Liver (tissue), 9 donors: Measurements from ENCODE around the gene LAD1. TPM values are rescaled to one million over a fixed set of nuclear protein-coding genes. Genes with fewer than 3 reads are reported as not detected.

Experiments
- DNase-seq: peaks from one replicate; pipeline ENCODE4 v3.0.0-alpha.2; 2017; ENCODE audit warnings: low spot score
- H3K27ac ChIP-seq, 2 donors: one replicate each; pipeline ENCODE4 v1.7.0; 2013; ENCODE audit warnings: inconsistent platforms in 2 of 2, low read length in 2 of 2, control low read depth in 1 of 2, low read depth in 1 of 2, mild to moderate bottlenecking in 1 of 2
- H3K27me3 ChIP-seq, 4 donors: one replicate each; pipeline versions ENCODE4 v1.6.1 to v1.7.0; 2013; ENCODE audit warnings: low read length in 3 of 4, inconsistent platforms in 1 of 4, mild to moderate bottlenecking in 1 of 4, moderate library complexity in 1 of 4; ENCODE audit not compliant: control insufficient read depth in 4 of 4, insufficient read depth in 4 of 4
- H3K36me3 ChIP-seq, 4 donors: one replicate each; pipeline versions ENCODE4 v1.6.1 to v1.7.0; 2013; ENCODE audit warnings: low read length in 3 of 4, mild to moderate bottlenecking in 3 of 4, low read depth in 1 of 4, moderate library complexity in 1 of 4; ENCODE audit not compliant: control insufficient read depth in 4 of 4, insufficient read depth in 3 of 4
- H3K4me1 ChIP-seq, 4 donors: one replicate each; pipeline versions ENCODE4 v1.6.1 to v1.7.0; 2013; ENCODE audit warnings: low read length in 3 of 4, mild to moderate bottlenecking in 3 of 4, moderate library complexity in 1 of 4; ENCODE audit not compliant: control insufficient read depth in 4 of 4, insufficient read depth in 4 of 4
- H3K4me3 ChIP-seq, 3 donors: one replicate each; pipeline versions ENCODE4 v1.6.1 to v1.7.0; 2013; ENCODE audit warnings: low read length in 3 of 3, control low read depth in 1 of 3, low read depth in 1 of 3, mild to moderate bottlenecking in 1 of 3
- H3K9ac ChIP-seq, 2 donors: one replicate each; pipeline ENCODE4 v1.7.0; 2013; ENCODE audit warnings: low read length in 2 of 2, mild to moderate bottlenecking in 2 of 2, moderate library complexity in 2 of 2, control low read depth in 1 of 2, low read depth in 1 of 2
- H3K9me3 ChIP-seq, 4 donors: one replicate each; pipeline versions ENCODE4 v1.6.1 to v1.7.0; 2013; ENCODE audit warnings: low read length in 3 of 4; ENCODE audit not compliant: control insufficient read depth in 4 of 4
- ATF3 ChIP-seq: IDR thresholded peaks from 2 replicates; pipeline ENCODE4 v1.6.1; 2016; ENCODE audit warnings: antibody characterized with exemption
- CTCF ChIP-seq: fragments of 150-350 bp; IDR thresholded peaks from 2 replicates; pipeline ENCODE4 v1.5.1; 2017; ENCODE audit warnings: improper control_type of control experiment, low read depth, low read length; ENCODE audit not compliant: missing input control
- EGR1 ChIP-seq, 2 donors: IDR thresholded peaks; 2 replicates each; pipeline ENCODE4 v1.6.1; 2016 to 2018; ENCODE audit warnings: antibody characterized with exemption in 2 of 2, low read depth in 2 of 2
- FOXA1 ChIP-seq: IDR thresholded peaks from 2 replicates; pipeline ENCODE4 v1.6.1; 2016; ENCODE audit warnings: antibody characterized with exemption
- FOXA2 ChIP-seq: IDR thresholded peaks from 2 replicates; pipeline ENCODE4 v1.6.1; 2016; ENCODE audit warnings: antibody characterized with exemption
- GABPA ChIP-seq, 2 donors: IDR thresholded peaks in 1 of 2; conservative IDR thresholded peaks in 1 of 2; 2 replicates each; pipeline ENCODE4 v1.6.1; 2016; ENCODE audit warnings: antibody characterized with exemption in 2 of 2, mild to moderate bottlenecking in 1 of 2, moderate library complexity in 1 of 2
- HNF4A ChIP-seq, 2 donors: conservative IDR thresholded peaks; 2 replicates each; pipeline ENCODE4 v1.6.1; 2016; ENCODE audit warnings: antibody characterized with exemption in 2 of 2, mild to moderate bottlenecking in 2 of 2
- HNF4G ChIP-seq: IDR thresholded peaks from 2 replicates; pipeline ENCODE4 v1.6.1; 2016; ENCODE audit warnings: antibody characterized with exemption
- JUND ChIP-seq, 2 donors: IDR thresholded peaks; 2 replicates each; pipeline ENCODE4 v1.6.1; 2016; ENCODE audit warnings: antibody characterized with exemption in 2 of 2
- MAX ChIP-seq: IDR thresholded peaks from 2 replicates; pipeline ENCODE4 v1.6.1; 2016; ENCODE audit warnings: antibody characterized with exemption
- NR2F2 ChIP-seq: IDR thresholded peaks from 2 replicates; pipeline ENCODE4 v1.6.1; 2016; ENCODE audit warnings: antibody characterized with exemption
- RAD21 ChIP-seq, 2 donors: IDR thresholded peaks; 2 replicates each; pipeline ENCODE4 v1.6.1; 2016; ENCODE audit warnings: antibody characterized with exemption in 2 of 2, mild to moderate bottlenecking in 2 of 2
- REST ChIP-seq: IDR thresholded peaks from 2 replicates; pipeline ENCODE4 v1.6.1; 2016; ENCODE audit warnings: antibody characterized with exemption, mild to moderate bottlenecking
- RXRA ChIP-seq, 2 donors: IDR thresholded peaks; 2 replicates each; pipeline ENCODE4 v1.6.1; 2017 to 2018; ENCODE audit warnings: antibody characterized with exemption in 2 of 2, mild to moderate bottlenecking in 1 of 2
- SP1 ChIP-seq: IDR thresholded peaks from 2 replicates; pipeline ENCODE4 v1.6.1; 2018; ENCODE audit warnings: antibody characterized with exemption, mild to moderate bottlenecking
- TAF1 ChIP-seq: conservative IDR thresholded peaks from 2 replicates; pipeline ENCODE4 v1.6.1; 2016; ENCODE audit warnings: antibody characterized with exemption, mild to moderate bottlenecking
- YY1 ChIP-seq: IDR thresholded peaks from 2 replicates; pipeline ENCODE4 v1.6.1; 2016; ENCODE audit warnings: antibody characterized with exemption, mild to moderate bottlenecking
- ZBTB33 ChIP-seq: IDR thresholded peaks from 2 replicates; pipeline ENCODE4 v1.6.1; 2016; ENCODE audit warnings: antibody characterized with exemption
- WGBS: extraction: QIAGEN DNeasy Blood & Tissue Kit; methylation state at CpG from one replicate; pipeline ENCODE4 v1.1.7; 2013; 5-methylcytosine and 5-hydroxymethylcytosine counted together
- polyA plus RNA-seq, 2 donors: library from polyadenylated mRNA; stranded (reverse) in 1 of 2; unstranded in 1 of 2; fragments of 200-250 nt in 1 of 2; fragments of >200 nt in 1 of 2; fragmentation: Nextera tagmentation in 1 of 2; extraction: Ambion mirVana in 1 of 2; gene quantifications; one replicate each; pipeline versions ENCODE4 v1.2.1 to v1.2.3, GENCODE V29; 2013 to 2015
- total RNA-seq, 2 donors: library from RNA; depleted of rRNA; stranded (reverse); fragments of >200 nt; gene quantifications; one replicate each; pipeline ENCODE4 v1.2.3, GENCODE V29; 2014
- donor health status: healthy.
- donor health status: healthy.
- donor health status: healthy.
- donor health status: healthy.
- donor health status: healthy.

LAD1 gene
- total and polyA plus RNA-seq, 4 donors, result 3.4 to 13.7 (median 8.5) TPM

- peaks cover 0 to 5% (median 1%) of the 10 kb centered on the region in 4 donors for H3K36me3 ChIP-seq
- H3K9me3 ChIP-seq, result no peaks in the 10 kb centered on the region
- DNase-seq, result no peak
- H3K4me3 ChIP-seq, result no peak overlapping the region
- H3K27ac ChIP-seq, result no peak overlapping the region
- no peaks in the 10 kb centered on the region for H3K4me1 ChIP-seq
- no peaks in the 10 kb centered on the region for H3K27me3 ChIP-seq
- TF ChIP-seq EGR1 (IDR thresholded peaks at IDR 0.05; ENCODE audit: low read depth in 2 of 2) (no peak), RXRA (IDR thresholded peaks at IDR 0.05) (no peak), HNF4G (no peak), GABPA (IDR thresholded peaks at IDR 0.05 in 1 of 2, conservative IDR thresholded peaks at IDR 0.05 in 1 of 2) (no peak), ZBTB33 (no peak), YY1 (no peak), CTCF (no peak), HNF4A (conservative IDR thresholded peaks at IDR 0.05) (no peak), FOXA1 (no peak), FOXA2 (no peak), NR2F2 (no peak), ATF3 (no peak), RAD21 (IDR thresholded peaks at IDR 0.05) (no peak), JUND (IDR thresholded peaks at IDR 0.05) (no peak), TAF1 (no peak), MAX (no peak)
- 92% methylated on average over 15 of the region's 15 CpGs for WGBS
- H3K9ac ChIP-seq, result no peak overlapping the region
Observed at GRCh38 chr1:201414051-201414738, 15.1 kb upstream of the LAD1 start.

- Histone ChIP-seq H3K9ac (no peak overlapping the region), H3K4me1 (no peaks in the 10 kb centered on the region), H3K27ac (no peak overlapping the region), H3K27me3 (no peaks in the 10 kb centered on the region), H3K4me3 (no peak overlapping the region), H3K36me3 (peaks cover 0 to 5% (median 1%) of the 10 kb centered on the region in 4 donors), H3K9me3 (no peaks in the 10 kb centered on the region)
- no peak for TF ChIP-seq REST
- no peak for TF ChIP-seq SP1
- TF ChIP-seq TAF1, result no peak
- no peak for TF ChIP-seq ATF3
- TF ChIP-seq HNF4G, result no peak
- no peak for TF ChIP-seq FOXA2
- 96% methylated on average over 12 of the region's 12 CpGs for WGBS
- DNase-seq, result no peak
Observed at GRCh38 chr1:201411292-201411691, 12.2 kb upstream of the LAD1 start.
